Fibroblast of skin of scalp (primary cell): Measurements from ENCODE around the gene LAMC1.
A peak's percentile ranks its signal among the peaks of the same experiment; 100 is the strongest.

Experiments used
- DNase-seq: peaks from one replicate; pipeline ENCODE4 v3.0.0-alpha.2; 2013

The LAMC1 gene

DNA sequence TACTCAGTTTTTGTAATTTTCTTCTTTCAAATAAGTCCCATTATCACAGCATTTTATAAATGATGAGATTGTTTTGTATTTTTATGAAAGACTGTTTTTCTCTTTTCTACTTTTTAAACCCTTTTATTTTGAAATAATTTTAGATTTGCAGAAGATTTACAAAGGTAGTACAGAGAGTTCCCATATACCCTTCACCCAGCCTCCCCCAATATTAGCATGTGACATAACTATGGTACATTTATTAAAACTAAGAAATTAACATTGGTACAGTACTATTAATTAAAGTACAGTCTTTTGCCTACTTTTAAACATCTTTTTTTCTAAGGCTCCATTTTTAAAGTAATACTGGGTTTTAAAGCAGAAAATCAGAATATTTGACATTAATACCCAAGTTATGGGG is 127.2 kb downstream of the LAMC1 start:
- DNase-seq = no peak

DNA sequence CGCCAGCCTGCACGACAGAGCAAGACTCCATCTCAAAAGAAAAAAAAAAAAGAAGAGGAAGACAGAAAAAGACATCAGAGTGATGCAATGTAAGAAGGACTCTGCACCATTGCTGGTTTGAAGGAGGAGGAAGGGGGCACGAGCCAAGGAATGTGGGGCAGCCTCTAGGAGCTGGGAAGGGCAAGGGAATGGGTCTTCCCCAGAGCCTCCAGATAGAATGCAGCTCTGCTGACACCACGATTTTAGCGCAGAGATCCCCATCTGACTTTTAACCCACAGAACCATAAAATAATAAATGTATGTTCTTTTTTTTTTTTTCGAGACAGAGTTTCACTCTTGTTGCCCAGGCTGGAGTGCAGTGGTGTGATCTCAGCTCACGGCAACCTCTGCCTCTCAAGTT is 129.0 kb downstream of the LAMC1 start:
- no peak for DNase-seq

DNA sequence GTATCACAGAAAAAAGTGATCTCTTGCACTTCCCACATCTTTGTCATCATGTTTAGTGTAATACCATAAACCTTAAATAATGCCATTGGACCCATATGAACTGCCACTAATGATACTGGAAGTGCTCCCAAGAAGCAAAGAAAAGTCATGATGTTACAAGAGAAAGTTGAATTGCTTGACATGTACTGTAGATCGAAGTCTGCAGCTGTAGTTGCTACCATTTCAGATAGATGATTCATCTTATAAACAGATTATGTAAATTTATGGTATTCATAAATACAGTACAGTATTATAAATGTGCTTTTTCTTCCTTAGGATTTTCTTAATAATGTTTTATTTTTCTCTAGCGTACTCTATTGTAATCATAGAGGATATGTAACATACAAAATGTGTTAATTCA is 132.7 kb downstream of the LAMC1 start:
- peak; percentile 26 for DNase-seq

DNA sequence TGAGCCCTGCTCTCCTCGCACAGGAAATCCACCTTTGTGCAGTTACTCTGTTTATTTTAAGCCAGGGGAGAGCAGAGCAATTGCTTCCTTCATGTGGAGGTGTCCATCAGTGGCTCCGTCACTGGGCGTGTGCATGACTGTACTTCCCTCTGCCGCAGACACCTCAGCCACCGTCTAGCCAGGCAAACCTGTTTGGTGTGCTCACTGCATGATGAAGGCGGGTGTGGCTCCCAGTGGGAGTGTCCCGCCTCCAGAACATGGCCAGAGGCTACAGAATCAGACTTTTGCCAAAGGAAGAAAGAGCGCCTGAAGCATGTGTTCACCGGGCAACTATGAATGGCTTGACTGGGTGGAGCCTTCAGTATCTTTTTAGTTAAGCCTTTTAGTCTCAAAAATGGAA is 136.7 kb downstream of the LAMC1 start:
- DNase-seq = no peak

DNA sequence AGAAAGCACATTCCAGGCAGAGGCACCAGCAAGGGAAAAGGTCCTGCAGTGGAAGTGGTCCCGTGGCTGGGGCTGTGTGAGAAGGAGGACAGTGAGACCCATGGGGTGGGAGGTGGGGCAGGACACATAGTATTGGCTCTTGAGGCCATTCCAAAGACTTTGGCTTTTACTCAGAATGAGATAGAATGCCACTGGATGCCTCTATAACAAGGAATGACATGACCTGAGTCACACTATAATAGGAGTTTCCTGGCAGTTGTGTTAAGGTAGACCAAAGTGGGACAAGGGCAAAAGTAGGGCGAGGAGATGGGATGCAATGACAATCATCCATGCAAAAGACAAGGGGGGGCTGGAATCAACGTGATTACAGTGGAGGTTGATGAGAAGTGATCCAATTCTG is 138.2 kb downstream of the LAMC1 start:
- no peak for DNase-seq

DNA sequence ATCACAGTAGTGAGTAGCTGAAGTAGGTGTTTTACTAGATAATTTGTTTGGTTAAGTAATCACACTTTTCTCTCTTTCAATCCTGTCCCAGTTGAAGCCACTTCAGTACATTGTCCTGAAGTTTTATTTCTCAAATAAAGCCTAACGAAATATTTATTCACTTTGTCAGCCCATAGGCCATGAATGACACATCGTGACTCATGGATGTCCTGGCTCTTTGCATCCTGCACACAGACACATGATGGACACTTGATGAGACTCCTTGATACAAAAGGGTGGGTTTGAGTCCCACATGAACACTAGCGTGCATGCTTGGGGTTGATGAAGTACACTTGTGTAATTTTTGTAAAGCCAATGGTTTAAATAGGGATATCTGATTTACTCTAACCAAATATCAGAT is 140.1 kb downstream of the LAMC1 start:
- peak; percentile 89 for DNase-seq

DNA sequence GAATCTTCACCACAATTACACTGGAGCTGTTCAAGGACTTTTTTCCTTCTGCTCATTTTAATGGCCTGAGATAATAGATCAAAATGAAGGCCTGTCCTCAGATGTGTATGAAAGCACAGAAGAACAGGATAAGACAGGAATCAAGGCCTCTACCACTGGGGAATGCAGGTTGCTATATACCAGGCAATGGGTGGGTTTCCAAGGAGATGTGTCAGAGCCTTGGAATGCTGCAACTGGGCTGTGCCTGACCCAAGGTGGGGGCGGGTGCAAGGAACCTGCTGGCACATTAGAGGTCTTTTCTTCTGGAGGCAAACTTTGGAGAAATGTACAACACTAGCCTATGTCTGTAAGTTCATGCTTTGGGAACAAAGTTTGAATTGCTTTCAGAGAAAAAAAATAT is 141.1 kb downstream of the LAMC1 start:
- DNase-seq = peak; percentile 53

DNA sequence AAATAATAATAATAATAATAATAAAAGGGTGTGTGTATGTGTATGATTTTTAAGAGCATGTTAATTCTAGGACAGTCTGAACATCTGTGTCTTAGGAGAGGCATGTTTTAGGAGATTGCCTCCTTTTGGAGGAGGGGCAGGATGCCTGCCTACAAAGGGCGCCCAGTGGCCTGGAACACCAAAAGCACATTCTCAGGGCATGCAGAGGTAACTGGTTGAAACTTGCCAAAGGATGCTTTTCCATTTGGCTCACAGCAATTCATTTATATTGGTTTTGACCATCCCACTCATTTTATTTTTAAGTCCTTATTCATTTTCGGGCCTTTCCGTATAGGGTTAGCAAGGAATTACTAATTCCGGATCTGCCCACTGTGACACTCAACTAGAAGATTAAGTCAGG is 141.7 kb downstream of the LAMC1 start:
- no peak for DNase-seq

DNA sequence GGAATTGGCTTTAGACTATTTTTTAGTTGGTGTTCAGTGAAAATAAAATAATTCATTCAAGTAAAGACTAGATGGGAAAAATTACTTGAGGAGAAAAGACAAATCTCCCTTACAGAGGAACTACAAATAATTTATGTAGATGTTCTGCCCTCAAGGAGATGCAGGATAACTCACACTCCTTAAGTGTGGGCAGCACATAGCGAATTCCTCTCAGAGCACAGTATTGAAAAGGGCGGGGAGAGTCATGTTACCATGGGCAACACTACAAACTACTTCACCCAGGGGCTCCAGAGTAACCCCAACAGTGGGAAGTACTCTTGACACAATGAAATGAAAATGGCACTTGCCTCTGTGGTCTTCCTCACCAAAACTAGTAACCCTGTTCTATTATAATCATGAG is 142.2 kb downstream of the LAMC1 start:
- DNase-seq = no peak

DNA sequence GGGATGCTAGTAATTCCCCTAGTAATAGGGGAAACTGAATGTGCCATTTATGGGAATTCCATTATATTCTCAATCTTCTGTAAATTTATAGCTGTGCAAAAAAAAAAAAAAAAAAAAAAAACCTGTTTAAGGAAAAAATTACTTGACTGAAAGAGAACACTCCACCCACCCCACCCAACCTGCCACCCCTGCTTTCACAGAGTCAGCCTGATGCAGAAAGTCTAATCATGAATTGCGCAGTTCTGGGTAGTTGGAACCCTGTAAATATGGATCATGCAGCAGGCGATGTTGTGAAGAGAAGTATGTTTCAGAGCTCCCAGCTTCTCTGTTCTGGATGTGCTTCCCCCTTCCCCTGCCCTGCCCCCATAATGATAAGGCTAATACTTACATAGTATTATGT is 143.2 kb downstream of the LAMC1 start:
- DNase-seq = no peak

DNA sequence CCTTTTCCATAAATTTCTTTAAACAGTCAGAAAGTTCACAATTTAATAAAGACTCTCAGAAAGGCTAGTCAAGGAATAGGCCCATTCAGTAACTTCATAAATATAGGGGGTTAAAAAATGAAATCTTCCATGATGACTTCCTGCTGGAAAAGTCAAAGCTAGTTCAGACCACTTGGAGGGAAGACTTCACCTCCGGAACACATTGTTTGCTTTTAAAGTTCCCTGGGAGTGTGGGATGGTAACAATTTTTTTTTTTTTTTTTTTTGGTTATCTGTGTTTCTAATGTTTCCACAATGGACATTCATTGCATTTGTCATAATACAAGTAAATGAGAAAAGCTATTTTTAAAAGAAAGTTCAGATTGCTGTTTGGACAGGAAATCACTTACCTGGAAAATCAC is 144.5 kb downstream of the LAMC1 start:
- DNase-seq = no peak

DNA sequence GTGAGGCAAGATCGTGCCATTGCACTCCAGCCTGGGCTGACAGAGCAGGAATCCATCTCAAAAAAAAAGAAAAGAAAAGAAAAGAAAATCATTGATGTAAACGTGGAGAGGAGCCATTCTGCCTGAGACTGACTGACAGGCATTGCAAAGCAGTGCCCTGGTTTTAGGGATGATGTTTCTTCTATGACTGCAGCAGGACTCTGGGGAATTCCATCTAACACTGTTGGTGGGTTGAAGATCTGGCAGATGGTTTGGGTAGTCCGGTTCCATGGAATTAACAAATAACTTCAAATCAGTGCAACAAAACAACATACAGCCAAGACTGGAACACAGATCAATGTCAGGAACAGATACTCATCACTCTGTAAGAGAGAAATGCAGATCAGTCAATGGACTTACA is 145.1 kb downstream of the LAMC1 start:
- no peak for DNase-seq

DNA sequence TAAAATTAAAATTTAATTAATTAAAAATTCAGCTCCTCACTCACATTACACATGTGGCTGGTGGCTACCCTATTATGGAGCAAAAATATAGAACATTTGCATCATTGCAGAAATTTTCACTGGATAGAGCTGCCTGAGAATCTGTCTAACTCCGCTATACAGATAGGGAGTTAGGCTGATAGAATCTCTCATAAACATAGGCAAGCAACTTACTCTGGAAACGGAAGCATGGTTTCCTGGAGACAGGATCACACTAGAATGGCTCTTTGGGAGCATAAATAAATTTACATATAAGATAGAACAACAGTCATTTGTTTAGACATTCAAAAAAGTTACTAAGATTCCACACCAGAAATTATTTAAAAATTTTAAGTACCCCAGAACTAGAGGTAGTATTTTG is 150.6 kb downstream of the LAMC1 start:
- no peak for DNase-seq

DNA sequence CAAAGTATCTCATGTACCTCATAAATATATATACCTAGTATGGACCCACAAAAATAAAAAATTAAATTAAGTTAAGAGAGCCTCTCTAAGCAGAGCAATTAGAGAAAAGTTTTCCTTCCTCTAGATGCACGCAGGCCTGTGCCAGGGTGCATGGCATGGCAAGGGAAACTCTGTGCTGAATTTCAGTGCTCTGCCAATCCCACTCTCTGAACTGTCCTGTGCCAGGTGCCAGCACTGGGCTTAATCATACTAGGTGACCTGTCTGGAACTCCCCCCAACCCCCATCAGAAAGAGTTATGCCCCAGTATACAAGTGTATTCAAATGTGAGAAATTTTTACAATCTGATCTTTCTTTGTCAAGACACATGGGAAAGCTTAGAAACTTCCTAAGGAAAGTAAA is 152.4 kb downstream of the LAMC1 start:
- no peak for DNase-seq

DNA sequence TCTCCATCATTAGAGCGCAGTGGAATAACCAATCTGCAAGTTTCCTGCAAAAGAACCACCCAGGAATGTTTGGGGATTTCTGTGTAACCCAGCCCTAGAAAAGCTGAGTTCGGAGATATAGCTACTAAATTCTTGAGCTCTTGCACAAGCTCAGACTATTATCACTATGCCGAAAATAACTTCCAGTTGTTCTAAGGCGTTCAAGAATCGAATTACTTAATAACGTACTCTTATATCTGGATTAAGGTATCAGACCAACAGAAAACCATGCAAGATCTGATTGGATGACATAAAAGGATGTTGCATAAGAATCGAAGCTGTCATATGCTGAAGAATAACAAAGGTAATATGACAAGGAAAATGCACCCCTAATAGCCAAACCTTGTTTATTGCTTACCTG is 155.3 kb downstream of the LAMC1 start:
- no peak for DNase-seq

DNA sequence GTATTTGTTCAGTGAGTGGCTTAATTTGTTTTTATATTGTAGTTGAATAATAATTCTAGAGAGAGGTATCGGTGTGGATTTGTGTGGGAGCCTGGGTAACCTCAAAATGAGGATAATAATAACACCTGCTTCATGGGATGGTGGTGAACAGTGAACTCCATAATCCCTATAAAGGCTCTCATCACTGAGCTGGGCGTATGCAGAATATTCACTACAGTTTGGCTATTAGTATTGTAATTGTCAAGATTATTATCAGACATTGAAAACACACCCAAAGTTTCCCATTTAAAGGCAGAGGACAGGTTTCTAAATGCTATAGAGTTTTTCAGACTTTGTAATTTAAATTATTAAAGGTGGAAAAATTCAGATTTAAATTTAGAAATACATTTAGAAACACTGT is 155.8 kb downstream of the LAMC1 start:
- no peak for DNase-seq

DNA sequence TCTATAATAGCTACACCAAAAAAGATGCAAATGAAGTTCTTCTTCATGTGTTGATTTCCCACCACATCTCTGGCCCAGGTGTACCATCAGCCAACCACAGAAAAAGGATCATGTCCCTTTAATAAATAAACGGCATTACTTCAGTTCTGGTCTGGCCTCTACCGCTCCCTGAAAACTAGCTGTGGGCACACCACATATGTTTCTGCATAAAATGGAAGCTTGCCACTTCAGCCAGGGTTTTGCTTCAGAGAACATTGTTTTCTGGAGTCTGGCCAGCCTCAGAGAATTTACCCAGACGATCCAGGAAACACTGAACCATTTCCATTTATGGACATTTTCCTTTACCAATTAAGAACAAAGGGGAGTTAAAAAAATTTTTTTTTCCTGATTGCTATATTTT is 157.0 kb downstream of the LAMC1 start:
- peak; percentile 95 for DNase-seq

DNA sequence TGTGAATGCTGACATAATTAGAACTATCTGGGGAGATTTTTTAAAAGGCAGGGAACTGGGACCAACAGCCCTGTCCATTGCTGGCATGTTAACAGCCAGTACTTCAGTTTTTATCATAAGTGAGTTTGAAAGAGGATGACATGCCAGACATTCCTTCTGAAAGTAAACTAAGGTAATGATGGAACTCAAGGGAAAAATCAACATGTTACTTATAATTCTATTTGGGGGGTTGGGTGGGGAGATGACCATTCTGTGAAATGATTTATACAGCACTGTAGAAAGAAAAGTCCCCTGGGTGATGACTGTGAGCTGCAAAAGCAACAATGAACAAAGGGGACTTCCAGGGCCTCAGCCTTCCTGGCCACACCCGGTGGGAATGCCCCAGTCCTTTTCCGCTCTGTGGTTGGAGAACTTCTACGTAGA is 157.4 kb downstream of the LAMC1 start:
- peak; percentile 93 for DNase-seq

DNA sequence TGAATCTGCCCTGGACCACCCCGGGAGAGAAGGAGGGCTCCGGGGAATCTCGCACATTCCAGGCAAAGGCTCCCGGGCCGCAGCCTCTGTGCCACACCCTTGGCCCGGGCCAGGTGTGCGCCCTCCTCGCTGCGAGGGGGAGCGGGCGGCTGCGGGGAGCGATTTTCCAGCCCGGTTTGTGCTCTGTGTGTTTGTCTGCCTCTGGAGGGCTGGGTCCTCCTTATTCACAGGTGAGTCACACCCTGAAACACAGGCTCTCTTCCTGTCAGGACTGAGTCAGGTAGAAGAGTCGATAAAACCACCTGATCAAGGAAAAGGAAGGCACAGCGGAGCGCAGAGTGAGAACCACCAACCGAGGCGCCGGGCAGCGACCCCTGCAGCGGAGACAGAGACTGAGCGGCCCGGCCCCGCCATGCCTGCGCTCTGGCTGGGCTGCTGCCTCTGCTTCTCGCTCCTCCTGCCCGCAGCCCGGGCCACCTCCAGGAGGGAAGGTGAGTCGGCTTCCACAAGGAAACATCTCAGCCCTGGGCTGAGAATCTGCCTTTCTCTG is 162.8 kb downstream of the LAMC1 start, which contains the start of gene LAMC2:
LAMC2 (plus strand) TSS at position 324 of the 550 bp plus-strand sequence; CDS start at position 413, 89 bp downstream.
- DNase-seq = no peak

DNA sequence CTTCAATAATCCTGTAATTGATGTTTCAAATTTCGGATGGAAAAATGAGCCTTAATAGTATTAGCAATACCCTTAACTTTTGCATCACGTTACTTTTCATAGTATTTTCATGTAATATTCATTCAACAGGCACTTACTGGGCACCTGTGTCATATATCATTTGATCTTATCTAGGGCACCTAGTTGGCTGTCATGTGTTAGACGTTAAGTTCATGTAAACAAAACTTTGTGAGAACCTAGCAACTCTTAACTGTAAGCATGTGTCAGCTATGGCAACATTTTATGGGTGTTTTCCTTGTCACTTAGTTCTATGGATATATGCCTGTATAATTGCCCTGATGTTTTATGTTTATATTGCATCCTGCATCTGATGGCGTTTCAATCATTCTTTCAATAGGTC is 163.6 kb downstream of the LAMC1 start:
- DNase-seq = no peak

DNA sequence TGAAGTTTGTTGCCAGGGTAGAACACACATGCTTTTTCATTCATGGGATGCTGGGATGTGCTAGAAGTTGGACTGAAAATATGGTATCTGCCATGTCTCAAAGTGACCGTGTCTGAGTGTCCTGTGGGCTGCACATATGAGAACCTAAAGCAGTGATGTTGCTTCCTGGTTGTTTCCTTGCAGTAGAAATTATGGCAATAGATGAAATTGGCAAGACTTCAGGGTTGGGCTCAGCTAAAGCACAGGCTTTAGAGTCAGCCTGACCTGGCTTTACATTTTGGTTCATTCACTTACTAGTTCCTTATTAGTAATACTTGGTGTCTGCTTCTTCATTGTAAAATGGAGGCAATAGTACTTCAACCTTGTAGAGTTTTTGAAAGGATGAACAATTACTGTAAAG is 165.0 kb downstream of the LAMC1 start:
- DNase-seq = no peak

DNA sequence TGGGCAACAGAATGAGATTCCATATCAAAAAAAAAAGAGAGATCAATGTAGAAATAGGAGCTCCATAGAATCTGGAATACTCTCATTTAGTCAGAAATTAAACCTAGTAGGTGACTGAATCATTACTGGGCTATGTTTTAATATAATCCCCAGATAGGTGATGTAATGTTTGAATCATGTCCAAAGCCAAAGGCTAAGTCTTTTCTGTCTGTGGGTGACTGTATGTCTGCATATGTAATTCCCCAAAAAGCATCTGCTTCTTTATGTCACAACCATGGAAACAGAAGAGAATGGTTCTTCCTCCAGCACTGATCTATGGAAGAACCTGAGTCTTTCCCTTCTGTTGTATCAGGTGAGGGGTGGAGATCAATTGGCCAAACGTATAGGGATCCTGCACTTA is 168.6 kb downstream of the LAMC1 start:
- DNase-seq = peak; percentile 91

DNA sequence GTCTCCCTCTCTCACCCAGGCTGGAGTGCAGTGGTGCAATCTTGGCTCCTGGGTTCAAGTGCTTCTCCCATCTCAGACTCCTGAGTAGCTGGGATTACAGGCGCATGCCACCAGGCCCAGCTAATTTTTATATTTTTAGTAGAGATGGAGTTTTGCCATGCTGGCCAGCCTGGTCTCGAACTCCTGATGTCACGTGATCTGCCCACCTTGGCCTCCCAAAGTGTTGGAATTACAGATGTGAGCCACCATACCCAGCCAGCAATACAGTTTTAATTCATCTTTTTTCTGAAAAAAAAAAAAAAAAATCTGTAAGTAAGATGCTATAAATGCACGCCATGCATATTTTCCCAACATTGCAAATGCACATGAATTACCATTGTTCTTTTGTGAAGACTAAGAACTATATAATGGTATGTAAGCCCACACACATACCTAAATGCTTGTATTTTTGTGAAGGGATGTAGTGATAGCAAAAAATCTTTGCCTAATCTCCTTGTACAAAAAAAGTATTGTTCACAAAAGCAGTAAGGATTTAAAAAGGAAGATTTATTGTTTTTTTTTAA is 170.8 kb downstream of the LAMC1 start:
- DNase-seq = no peak

DNA sequence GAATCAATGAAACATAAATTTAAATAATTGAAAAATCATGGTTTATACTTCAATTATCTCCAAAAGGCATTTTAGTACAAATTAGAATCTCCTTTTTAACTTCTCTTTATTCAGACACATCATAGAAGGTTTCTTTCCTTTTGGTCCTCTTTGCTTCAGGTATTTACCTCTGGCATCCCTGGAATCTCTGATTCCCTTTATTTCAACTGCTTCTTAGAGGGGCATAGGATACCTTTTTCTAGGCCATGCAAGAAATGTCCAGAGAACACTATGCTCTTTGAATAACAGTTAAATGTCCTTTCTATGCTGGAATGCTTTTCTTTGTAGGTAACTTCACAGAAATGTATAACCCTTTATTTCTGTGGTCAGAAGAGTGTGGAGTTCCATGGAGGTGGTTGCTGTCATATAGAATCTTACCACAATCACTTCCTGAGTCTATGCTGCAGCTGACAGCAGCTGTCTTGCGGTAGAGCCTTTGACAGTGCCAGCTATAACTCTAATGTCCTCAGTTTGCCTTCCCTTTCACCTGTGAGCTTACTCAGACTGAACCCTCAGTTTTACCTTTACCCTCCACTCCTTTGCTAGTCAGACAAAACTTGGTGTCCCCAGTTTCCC is 171.4 kb downstream of the LAMC1 start:
- no peak for DNase-seq

DNA sequence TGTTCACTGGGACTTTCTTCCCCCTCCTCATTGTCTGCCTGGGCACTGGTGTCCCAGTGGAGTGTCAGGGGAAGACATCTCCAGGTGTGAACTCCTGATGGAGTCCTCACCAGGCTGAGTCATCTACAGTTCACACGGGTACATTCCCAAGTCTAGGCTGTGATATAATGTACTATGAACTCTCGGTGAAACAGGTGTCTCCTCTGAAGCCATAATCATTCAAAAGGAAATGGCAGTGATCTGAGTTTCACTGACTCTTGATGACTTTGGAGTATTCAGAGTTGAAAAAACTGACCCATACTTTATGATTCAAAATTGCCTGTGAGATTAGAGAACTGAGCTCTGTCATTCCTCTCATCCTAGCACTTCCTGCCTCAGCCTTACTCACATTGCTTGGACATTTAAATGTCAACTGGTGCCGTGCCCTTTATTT is 171.9 kb downstream of the LAMC1 start:
- DNase-seq = no peak
